Parathyroid adenoma (tissue), 2 donors: ENCODE results near the gene KLF9.

Experiments
- H2AFZ ChIP-seq: fragments of 300-600 bp; sonication (generic); one replicate; pipeline ENCODE4 v1.7.0; 2017; ENCODE audit warnings: antibody characterized with exemption, mild to moderate bottlenecking
- H3K27ac ChIP-seq: fragments of 300-600 bp; sonication (generic); one replicate; pipeline ENCODE4 v1.7.0; 2017
- H3K27me3 ChIP-seq: fragments of 300-600 bp; sonication (generic); one replicate; pipeline ENCODE4 v1.7.0; 2017; ENCODE audit warnings: low read length; ENCODE audit not compliant: control insufficient read depth, insufficient read depth
- H3K36me3 ChIP-seq: fragments of 300-600 bp; sonication (generic); one replicate; pipeline ENCODE4 v1.7.0; 2017; ENCODE audit warnings: low read length; ENCODE audit not compliant: control insufficient read depth, insufficient read depth
- H3K4me1 ChIP-seq: fragments of 300-600 bp; sonication (generic); one replicate; pipeline ENCODE4 v1.7.0; 2017; ENCODE audit warnings: control low read depth
- H3K4me2 ChIP-seq: fragments of 300-600 bp; sonication (generic); one replicate; pipeline ENCODE4 v1.7.0; 2017; ENCODE audit warnings: low read length
- H3K4me3 ChIP-seq: fragments of 300-600 bp; sonication (generic); one replicate; pipeline ENCODE4 v1.7.0; 2017; ENCODE audit warnings: low read depth, low read length
- H3K79me2 ChIP-seq: fragments of 300-600 bp; sonication (generic); one replicate; pipeline ENCODE4 v1.7.0; 2017; ENCODE audit warnings: control low read depth
- H3K9ac ChIP-seq: fragments of 300-600 bp; sonication (generic); one replicate; pipeline ENCODE4 v1.7.0; 2017; ENCODE audit warnings: mild to moderate bottlenecking
- H3K9me3 ChIP-seq: fragments of 300-600 bp; sonication (generic); one replicate; pipeline ENCODE4 v1.7.0; 2017; ENCODE audit warnings: low read length; ENCODE audit not compliant: control insufficient read depth
- CTCF ChIP-seq: fragments of 300-600 bp; sonication (generic); IDR thresholded peaks from one replicate; pipeline ENCODE4 v1.7.0; 2017; ENCODE audit warnings: antibody characterized with exemption, mild to moderate bottlenecking
- donor health status: primary hyperparathyroidism.

The KLF9 gene

DNA sequence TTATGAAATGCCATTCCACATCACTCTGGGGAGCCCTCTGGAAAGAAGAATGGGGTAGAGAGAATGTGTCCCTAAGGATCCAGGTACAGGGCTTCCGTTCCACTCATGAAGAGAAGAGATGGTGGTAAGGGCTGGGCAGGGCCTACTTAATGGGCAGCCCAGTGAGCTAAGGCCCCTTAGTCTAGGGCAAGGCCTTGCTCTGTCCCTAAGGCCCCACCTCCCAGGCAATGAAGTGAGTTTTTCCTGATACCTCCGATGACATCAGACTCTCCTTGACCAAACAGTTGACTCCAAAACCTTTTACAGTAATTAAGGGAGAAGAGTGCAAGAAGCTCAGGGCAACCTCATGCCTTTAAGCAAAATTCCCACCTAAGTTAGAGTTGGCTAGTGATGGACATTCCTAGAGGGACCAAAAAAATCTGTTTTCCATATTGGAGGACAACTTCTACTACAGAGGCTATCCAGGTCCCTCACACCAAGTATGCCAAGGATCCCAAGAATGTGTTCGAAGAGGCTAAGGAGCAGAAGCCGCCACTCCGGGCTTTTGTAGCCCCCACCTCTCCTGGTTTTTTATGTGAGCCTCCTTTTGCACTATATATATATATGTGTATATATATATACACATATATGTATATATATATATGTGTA is 5.9 kb downstream of the KLF9 start:
- Histone ChIP-seq H3K9ac (no peak overlapping the region), H3K9me3 (no peaks in the 10 kb centered on the region), H3K36me3 (no peaks in the 10 kb centered on the region), H3K27ac (no peak overlapping the region), H3K4me3 (no peak overlapping the region), H3K27me3 (no peaks in the 10 kb centered on the region), H3K4me2 (no peak overlapping the region), H3K79me2 (peaks cover 41% of the 10 kb centered on the region), H2AFZ (no peak overlapping the region), H3K4me1 (peaks cover 24% of the 10 kb centered on the region)
- no peak for TF ChIP-seq CTCF

DNA sequence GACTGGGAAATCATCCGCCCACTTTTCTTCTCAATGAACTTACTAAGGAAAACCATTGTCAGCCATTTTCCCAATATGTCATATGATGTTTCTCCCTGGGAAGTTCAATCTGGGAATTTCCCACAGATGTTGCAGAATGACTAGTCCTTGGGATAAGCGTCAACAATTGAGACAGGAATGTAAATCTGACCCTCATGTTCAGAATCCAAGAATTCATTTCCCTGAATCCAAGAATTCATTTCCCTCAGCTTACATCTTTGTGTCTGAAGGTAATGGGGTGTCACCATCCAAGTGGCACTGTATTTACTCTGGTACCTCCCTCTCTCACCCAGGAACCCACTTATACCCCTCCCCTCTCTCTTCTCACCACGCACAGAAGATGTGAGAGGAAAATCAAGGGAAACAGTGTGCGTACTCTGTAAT is 7.4 kb downstream of the KLF9 start:
- no peaks in the 10 kb centered on the region for H3K27me3 ChIP-seq
- peak overlapping the region; percentile 71 for H3K27ac ChIP-seq
- H3K4me1 ChIP-seq, result peaks cover 29% of the 10 kb centered on the region
- H3K79me2 ChIP-seq, result peaks cover 48% of the 10 kb centered on the region
- no peak overlapping the region for H3K9ac ChIP-seq
- H3K4me3 ChIP-seq, result no peak overlapping the region
- H3K9me3 ChIP-seq, result no peaks in the 10 kb centered on the region
- no peaks in the 10 kb centered on the region for H3K36me3 ChIP-seq
- no peak overlapping the region for H3K4me2 ChIP-seq
- TF ChIP-seq CTCF, result no peak
- no peak overlapping the region for H2AFZ ChIP-seq

DNA sequence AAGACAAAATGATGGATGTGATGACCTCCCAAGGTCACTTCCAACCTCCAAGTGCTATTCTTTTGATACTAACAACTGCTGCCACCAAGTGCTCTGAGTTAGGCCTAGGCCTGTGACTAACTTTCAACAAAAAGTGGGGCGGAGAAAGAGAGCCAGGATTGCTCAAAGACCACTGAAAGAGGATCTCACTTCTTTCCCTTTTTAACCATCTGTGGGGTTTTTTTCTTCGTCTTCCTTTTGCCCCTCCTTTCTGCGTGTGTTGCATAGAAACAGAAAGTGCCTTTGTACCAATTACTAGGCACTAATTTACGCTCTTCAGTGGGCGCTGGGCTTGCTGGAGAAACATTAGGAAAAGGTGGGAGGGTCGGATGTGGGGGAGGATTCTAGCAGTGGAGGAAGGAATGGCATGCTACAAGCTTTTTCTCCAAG is 8.0 kb downstream of the KLF9 start:
- Histone ChIP-seq H3K27me3 (no peaks in the 10 kb centered on the region), H3K4me2 (no peak overlapping the region), H3K79me2 (peaks cover 48% of the 10 kb centered on the region), H3K4me3 (no peak overlapping the region), H3K36me3 (no peaks in the 10 kb centered on the region), H3K27ac (peak overlapping the region; percentile 71), H2AFZ (no peak overlapping the region), H3K9ac (no peak overlapping the region), H3K9me3 (no peaks in the 10 kb centered on the region), H3K4me1 (peaks cover 29% of the 10 kb centered on the region)
- no peak for TF ChIP-seq CTCF

GRCh38 chr9:70405808-70406433 is 8.5 kb downstream of the KLF9 start:
- H3K27ac ChIP-seq, result peak overlapping the region; percentile 71
- H3K4me3 ChIP-seq, result no peak overlapping the region
- H3K36me3 ChIP-seq, result no peaks in the 10 kb centered on the region
- peaks cover 29% of the 10 kb centered on the region for H3K4me1 ChIP-seq
- no peak overlapping the region for H3K9ac ChIP-seq
- no peaks in the 10 kb centered on the region for H3K27me3 ChIP-seq
- no peak for TF ChIP-seq CTCF
- no peak overlapping the region for H2AFZ ChIP-seq
- H3K9me3 ChIP-seq, result no peaks in the 10 kb centered on the region
- H3K4me2 ChIP-seq, result no peak overlapping the region
- H3K79me2 ChIP-seq, result peaks cover 44% of the 10 kb centered on the region

DNA sequence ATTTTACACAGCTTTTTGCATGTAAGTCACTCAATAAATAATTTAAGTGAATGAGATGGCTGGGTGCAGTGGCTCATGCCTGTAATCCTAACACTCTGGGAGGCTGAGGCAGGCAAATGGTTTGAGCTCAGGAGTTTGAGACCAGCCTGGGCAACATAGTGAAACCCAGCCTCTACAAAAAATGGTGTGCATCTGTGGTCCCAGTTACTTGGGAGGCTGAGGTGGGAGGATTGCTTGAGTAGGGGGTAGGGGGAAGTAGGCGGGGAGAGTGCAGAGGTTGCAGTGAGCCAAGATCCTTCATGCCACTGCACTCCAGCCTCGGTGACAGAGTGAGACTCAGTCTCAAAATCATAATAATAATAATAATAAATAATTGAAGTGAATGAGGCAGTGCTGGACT is 10.2 kb downstream of the KLF9 start:
- H3K9ac ChIP-seq, result no peak overlapping the region
- no peak overlapping the region for H3K4me3 ChIP-seq
- H3K27me3 ChIP-seq, result no peaks in the 10 kb centered on the region
- no peak for TF ChIP-seq CTCF
- H3K4me1 ChIP-seq, result peaks cover 38% of the 10 kb centered on the region
- no peaks in the 10 kb centered on the region for H3K9me3 ChIP-seq
- H3K27ac ChIP-seq, result no peak overlapping the region
- H3K79me2 ChIP-seq, result peaks cover 42% of the 10 kb centered on the region
- no peaks in the 10 kb centered on the region for H3K36me3 ChIP-seq
- H3K4me2 ChIP-seq, result no peak overlapping the region
- H2AFZ ChIP-seq, result no peak overlapping the region
